Memory B cell (primary cell): ENCODE measurements around the gene IL36B.

Source experiments
- ATAC-seq: fragments of 150-1000 bp; cut with Tn5 transposase; 2 replicates; pipeline ENCODE4 v1.10.0; 2021; ENCODE audit warnings: low read depth, mild to moderate bottlenecking, moderate library complexity
- DNase-seq, 2 donors: peaks; one replicate each; pipeline ENCODE4 v3.0.0; 2022; ENCODE audit warnings: low spot score in 2 of 2
- H3K27ac Mint-ChIP-seq: one replicate; pipeline ENCODE4 v1.8.0; 2022; ENCODE audit warnings: mild to moderate bottlenecking, moderate library complexity, mixed read lengths
- H3K27me3 Mint-ChIP-seq: one replicate; pipeline ENCODE4 v1.8.0; 2022; ENCODE audit warnings: mixed read lengths
- H3K36me3 Mint-ChIP-seq: one replicate; pipeline ENCODE4 v1.8.0; 2022; ENCODE audit warnings: mild to moderate bottlenecking, mixed read lengths
- H3K4me1 Mint-ChIP-seq: one replicate; pipeline ENCODE4 v1.8.0; 2022; ENCODE audit warnings: mixed read lengths
- H3K4me3 Mint-ChIP-seq: one replicate; pipeline ENCODE4 v1.8.0; 2022; ENCODE audit warnings: mild to moderate bottlenecking, moderate library complexity, mixed read lengths
- H3K9me3 Mint-ChIP-seq: one replicate; pipeline ENCODE4 v1.8.0; 2022; ENCODE audit warnings: mixed read lengths

Gene IL36B

GRCh38 chr2:113054066-113054465 lies 1.4 kb upstream of the IL36B start:
- Mint-ChIP-seq H3K27ac (no peak overlapping the region), H3K4me3 (no peak overlapping the region), H3K4me1 (no peaks in the 10 kb centered on the region), H3K9me3 (peaks cover 20% of the 10 kb centered on the region), H3K27me3 (peaks cover 15% of the 10 kb centered on the region), H3K36me3 (peaks cover 8% of the 10 kb centered on the region)
- ATAC-seq (no peak), DNase-seq (no peak)

DNA sequence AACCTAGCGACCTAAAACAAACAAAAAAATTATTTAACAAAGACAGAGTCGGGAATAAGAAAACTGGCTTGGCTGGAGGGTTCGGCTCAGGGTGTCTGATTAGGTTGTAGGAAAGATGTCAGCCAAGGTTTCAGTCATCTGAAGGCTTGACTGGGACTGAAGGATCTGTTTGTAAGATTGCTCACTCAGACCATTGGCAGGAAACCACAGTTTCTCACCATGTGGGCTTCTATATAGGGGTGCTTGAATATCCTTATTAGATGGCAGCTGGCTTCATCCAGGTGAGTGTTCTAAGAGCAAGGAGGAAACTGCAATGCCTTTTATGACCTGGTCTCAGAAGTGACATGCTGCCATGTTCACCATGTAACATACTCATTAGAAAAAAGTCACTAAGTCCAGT lies 999 bp upstream of the IL36B start:
- Mint-ChIP-seq H3K9me3 (peaks cover 20% of the 10 kb centered on the region), H3K4me1 (no peaks in the 10 kb centered on the region), H3K4me3 (no peak overlapping the region), H3K27ac (no peak overlapping the region), H3K36me3 (peaks cover 8% of the 10 kb centered on the region), H3K27me3 (peaks cover 18% of the 10 kb centered on the region)
- ATAC-seq (no peak), DNase-seq (no peak)

DNA sequence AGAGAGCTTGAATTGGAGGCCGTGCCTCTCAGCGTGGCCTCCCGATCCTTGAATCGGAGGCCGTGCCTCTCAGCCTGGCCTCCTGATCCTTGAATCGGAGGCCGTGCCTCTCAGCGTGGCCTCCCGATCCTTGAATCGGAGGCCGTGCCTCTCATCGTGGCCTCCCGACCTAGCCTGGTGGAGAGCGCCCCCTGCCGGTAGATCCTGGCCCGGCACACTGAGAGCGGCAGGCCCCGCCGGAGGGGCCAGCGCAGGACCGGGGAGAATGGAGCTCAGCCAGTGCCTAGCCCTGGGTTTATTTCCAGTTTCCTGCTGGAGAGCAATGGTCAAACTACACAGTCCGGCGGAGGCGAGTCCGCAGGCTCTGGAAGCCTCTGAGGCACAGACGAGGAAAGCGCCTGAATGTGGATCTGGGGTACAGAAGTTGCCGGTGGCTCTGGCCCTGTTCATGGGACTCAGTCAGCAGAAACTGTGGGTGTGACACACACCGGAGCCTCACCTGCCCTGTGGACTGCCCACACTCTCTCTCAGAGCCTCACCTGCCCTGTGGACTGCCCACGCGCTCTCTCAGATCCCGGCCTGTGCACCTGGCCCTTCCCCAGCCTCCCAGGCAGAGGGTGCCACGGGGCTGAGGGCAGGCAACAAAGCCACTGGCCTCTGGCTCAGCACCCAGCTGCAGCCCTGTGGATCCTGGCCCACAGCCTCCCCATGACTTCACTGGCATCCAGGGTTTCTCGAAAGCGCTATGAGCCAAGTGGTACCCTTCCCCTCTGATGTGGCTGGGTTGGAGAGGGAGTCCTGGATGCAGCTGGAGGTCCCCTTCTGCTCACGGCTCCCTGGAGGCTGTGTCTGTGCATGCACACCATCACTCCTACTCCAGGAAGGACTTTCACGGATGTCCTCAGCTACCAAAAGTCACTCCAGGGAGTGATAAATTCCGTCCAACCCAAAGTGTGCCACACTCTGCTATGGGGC lies 1.5 kb downstream of the IL36B start:
- Mint-ChIP-seq H3K36me3 (peaks cover 6% of the 10 kb centered on the region), H3K4me3 (no peak overlapping the region), H3K27ac (no peak overlapping the region), H3K4me1 (no peaks in the 10 kb centered on the region), H3K27me3 (peaks cover 20% of the 10 kb centered on the region), H3K9me3 (peaks cover 19% of the 10 kb centered on the region)
- DNase-seq: no peak
- no peak for ATAC-seq

- no peak overlapping the region for H3K27ac Mint-ChIP-seq
- ATAC-seq: no peak
These were observed 6.2 kb downstream of the IL36B start for GRCh38 chr2:113046465-113046864.

GRCh38 chr2:113041871-113042270 lies 10.8 kb downstream of the IL36B start:
- Mint-ChIP-seq H3K4me3 (no peak overlapping the region), H3K27me3 (peaks cover 4% of the 10 kb centered on the region), H3K27ac (no peak overlapping the region), H3K9me3 (peaks cover 3% of the 10 kb centered on the region), H3K4me1 (no peaks in the 10 kb centered on the region), H3K36me3 (no peaks in the 10 kb centered on the region)
- DNase-seq (no peak), ATAC-seq (no peak)

More at GRCh38 chr2:113046465-113046864, 6.2 kb downstream of the IL36B start:
- no peak overlapping the region for H3K4me3 Mint-ChIP-seq
- no peaks in the 10 kb centered on the region for H3K36me3 Mint-ChIP-seq
- peaks cover 4% of the 10 kb centered on the region for H3K9me3 Mint-ChIP-seq
- DNase-seq: no peak
- no peaks in the 10 kb centered on the region for H3K4me1 Mint-ChIP-seq
- H3K27me3 Mint-ChIP-seq: peaks cover 9% of the 10 kb centered on the region

- Mint-ChIP-seq H3K27me3 (peaks cover 4% of the 10 kb centered on the region), H3K4me1 (no peaks in the 10 kb centered on the region), H3K4me3 (no peak overlapping the region), H3K9me3 (peaks cover 3% of the 10 kb centered on the region), H3K36me3 (no peaks in the 10 kb centered on the region), H3K27ac (no peak overlapping the region)
- no peak for DNase-seq
- ATAC-seq: no peak
These were observed 12.9 kb downstream of the IL36B start for GRCh38 chr2:113039719-113040118.

GRCh38 chr2:113039158-113039557 lies 13.5 kb downstream of the IL36B start:
- no peak for ATAC-seq
- no peaks in the 10 kb centered on the region for H3K4me1 Mint-ChIP-seq
- DNase-seq: no peak
- H3K27me3 Mint-ChIP-seq: peaks cover 5% of the 10 kb centered on the region
- H3K36me3 Mint-ChIP-seq: no peaks in the 10 kb centered on the region
- no peak overlapping the region for H3K27ac Mint-ChIP-seq
- no peak overlapping the region for H3K4me3 Mint-ChIP-seq
- peaks cover 3% of the 10 kb centered on the region for H3K9me3 Mint-ChIP-seq

DNA sequence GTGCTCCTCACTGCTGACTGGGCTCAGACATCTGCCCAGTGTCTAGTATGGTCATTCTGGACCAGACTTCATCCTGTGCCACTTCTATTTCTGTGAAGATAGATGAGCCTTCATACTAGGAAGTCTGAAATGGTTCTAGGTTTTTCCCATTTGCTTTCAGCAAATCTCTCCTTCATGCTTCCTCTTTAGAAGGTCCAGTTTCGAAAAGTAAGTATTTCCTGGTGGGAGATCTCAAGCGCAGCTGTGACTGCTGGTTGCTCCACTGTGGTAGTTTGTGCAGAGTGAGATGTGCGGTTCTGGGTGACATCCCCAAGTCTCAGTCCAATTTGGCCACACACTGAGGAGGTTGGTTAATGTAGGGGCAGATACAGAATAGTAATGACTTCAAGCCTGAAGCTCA lies 14.4 kb downstream of the IL36B start:
- Mint-ChIP-seq H3K27me3 (peaks cover 7% of the 10 kb centered on the region), H3K36me3 (no peaks in the 10 kb centered on the region), H3K4me1 (no peaks in the 10 kb centered on the region), H3K9me3 (peaks cover 3% of the 10 kb centered on the region), H3K27ac (no peak overlapping the region), H3K4me3 (no peak overlapping the region)
- DNase-seq (no peak), ATAC-seq (no peak)

DNA sequence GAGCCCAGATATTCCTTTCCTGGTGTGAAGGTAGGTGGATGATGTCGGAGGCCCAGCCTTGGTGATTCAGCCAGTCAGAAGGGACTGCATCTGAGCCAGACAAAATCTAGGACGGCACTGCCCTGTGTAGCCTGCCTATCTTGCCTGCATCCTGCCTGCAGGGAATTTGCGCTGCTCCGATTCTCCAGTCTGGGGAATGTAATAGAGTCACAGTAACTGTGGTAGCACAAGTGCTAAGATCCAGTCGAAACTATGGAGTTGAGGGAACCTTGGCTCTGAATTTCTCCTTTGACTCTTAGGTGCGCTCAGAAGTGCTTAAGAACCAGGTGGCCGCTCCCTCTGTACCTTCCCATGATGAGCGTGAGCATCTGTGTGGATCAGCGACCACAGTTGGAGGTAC lies 15.9 kb downstream of the IL36B start:
- ATAC-seq (no peak), DNase-seq (no peak)
- H3K27ac Mint-ChIP-seq: no peak overlapping the region
- peaks cover 7% of the 10 kb centered on the region for H3K27me3 Mint-ChIP-seq
- H3K9me3 Mint-ChIP-seq: no peaks in the 10 kb centered on the region
- no peaks in the 10 kb centered on the region for H3K4me1 Mint-ChIP-seq
- no peak overlapping the region for H3K4me3 Mint-ChIP-seq
- no peaks in the 10 kb centered on the region for H3K36me3 Mint-ChIP-seq

DNA sequence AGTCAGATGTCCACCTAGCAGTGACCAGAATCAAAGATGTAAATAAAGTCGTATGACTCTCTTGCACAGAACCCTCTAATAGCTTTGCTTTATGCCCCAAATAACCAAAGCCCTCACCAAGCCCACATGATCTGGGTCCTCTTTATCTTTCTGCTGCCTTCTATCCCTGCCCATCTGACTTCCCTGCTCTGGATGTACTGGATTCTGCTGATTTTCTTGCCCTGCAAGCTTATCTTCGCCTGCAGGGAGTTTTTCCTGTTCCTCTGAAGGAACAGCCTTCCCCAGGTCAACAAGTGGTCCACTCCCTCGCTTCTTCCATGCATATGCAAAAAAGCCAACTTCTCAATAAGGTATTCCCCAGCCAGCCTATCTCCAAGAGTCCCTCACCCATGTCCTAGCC lies 18.7 kb downstream of the IL36B start:
- no peaks in the 10 kb centered on the region for H3K4me1 Mint-ChIP-seq
- H3K27me3 Mint-ChIP-seq: peaks cover 18% of the 10 kb centered on the region
- H3K4me3 Mint-ChIP-seq: no peak overlapping the region
- ATAC-seq (no peak), DNase-seq (no peak)
- no peak overlapping the region for H3K27ac Mint-ChIP-seq
- no peaks in the 10 kb centered on the region for H3K36me3 Mint-ChIP-seq
- H3K9me3 Mint-ChIP-seq: no peaks in the 10 kb centered on the region

DNA sequence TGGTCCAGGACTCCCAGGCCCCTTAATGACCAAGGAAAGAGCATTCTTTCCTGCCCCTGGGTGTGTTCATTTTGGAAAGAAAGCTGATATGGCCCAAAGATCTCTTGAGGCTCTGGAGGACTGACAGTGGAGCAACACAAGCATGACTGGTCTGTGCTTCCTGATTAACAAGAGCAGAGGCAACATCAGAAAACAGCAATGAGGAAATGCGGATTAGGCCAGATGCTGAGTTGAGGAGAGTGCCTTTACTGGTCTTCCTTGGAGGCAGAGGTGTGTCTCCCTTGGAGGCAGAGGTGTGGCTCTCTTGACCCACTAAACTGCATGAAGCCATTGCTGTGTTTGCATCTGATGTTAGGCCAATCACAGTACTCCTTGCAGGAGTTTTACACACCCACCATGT lies 19.9 kb downstream of the IL36B start:
- DNase-seq (no peak), ATAC-seq (no peak)
- Mint-ChIP-seq H3K27ac (no peak overlapping the region), H3K4me1 (no peaks in the 10 kb centered on the region), H3K9me3 (no peaks in the 10 kb centered on the region), H3K4me3 (no peak overlapping the region), H3K27me3 (peaks cover 19% of the 10 kb centered on the region), H3K36me3 (no peaks in the 10 kb centered on the region)

DNA sequence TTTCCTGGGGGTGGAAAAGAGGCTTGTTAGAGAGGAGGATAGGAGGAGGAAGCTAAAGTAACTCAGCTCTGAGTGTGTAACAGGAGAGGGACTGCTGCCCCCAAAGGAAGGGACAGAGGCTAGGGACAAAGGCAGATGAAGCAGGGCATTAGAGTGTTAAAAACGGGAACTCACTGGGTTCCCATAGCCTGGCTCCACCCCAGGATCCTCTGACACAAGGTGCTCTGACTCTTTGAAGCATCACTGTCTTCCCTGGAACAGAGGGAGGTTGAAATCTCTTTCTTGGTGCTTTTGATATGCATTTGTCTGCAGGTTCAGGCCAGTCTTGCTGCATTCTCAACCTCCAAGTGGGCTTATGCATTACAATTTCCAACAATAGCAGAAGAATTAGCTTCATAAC lies 24.6 kb downstream of the IL36B start:
- Mint-ChIP-seq H3K27ac (no peak overlapping the region), H3K4me1 (peaks cover 7% of the 10 kb centered on the region), H3K27me3 (peaks cover 28% of the 10 kb centered on the region), H3K36me3 (no peaks in the 10 kb centered on the region), H3K4me3 (no peak overlapping the region), H3K9me3 (no peaks in the 10 kb centered on the region)
- ATAC-seq (no peak), DNase-seq (no peak)

GRCh38 chr2:113027691-113028090 lies 25.0 kb downstream of the IL36B start:
- Mint-ChIP-seq H3K36me3 (no peaks in the 10 kb centered on the region), H3K4me1 (peaks cover 7% of the 10 kb centered on the region), H3K27me3 (peaks cover 28% of the 10 kb centered on the region), H3K27ac (no peak overlapping the region), H3K9me3 (no peaks in the 10 kb centered on the region), H3K4me3 (no peak overlapping the region)
- no peak for DNase-seq
- no peak for ATAC-seq

- no peak overlapping the region for H3K4me3 Mint-ChIP-seq
- DNase-seq (no peak), ATAC-seq (peak; percentile 81)
- H3K36me3 Mint-ChIP-seq: no peaks in the 10 kb centered on the region
- H3K9me3 Mint-ChIP-seq: no peaks in the 10 kb centered on the region
- peaks cover 7% of the 10 kb centered on the region for H3K4me1 Mint-ChIP-seq
- peaks cover 32% of the 10 kb centered on the region for H3K27me3 Mint-ChIP-seq
- no peak overlapping the region for H3K27ac Mint-ChIP-seq
These were observed 26.9 kb downstream of the IL36B start for GRCh38 chr2:113025737-113026136.

DNA sequence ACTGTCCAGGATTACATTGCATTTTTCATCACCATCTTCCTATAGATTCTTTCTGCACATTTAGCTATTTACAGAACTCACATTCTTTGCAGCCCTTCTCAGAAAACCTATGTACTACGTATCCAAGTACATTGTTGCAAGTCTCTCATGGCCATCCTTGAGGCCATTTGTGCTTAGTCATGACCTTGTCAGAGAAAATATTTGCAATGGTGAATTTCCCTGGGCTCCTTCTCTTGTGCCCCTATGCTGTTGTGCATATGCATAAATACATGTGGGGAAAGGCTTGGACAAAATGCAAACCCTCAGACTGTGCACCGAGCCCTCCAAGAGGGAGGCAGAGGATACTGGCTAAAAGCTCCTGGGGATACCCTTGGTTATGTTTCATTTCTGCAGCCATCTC lies 27.9 kb downstream of the IL36B start:
- ATAC-seq (no peak), DNase-seq (no peak)
- no peak overlapping the region for H3K4me3 Mint-ChIP-seq
- H3K27me3 Mint-ChIP-seq: peaks cover 29% of the 10 kb centered on the region
- no peak overlapping the region for H3K27ac Mint-ChIP-seq
- H3K4me1 Mint-ChIP-seq: peaks cover 7% of the 10 kb centered on the region
- peaks cover under 1% of the 10 kb centered on the region for H3K9me3 Mint-ChIP-seq
- no peaks in the 10 kb centered on the region for H3K36me3 Mint-ChIP-seq
